Forelimb muscle (tissue), 1 donor: Measurements from ENCODE around the gene CARD9. TPM values are rescaled to one million over a fixed set of nuclear protein-coding genes. Genes with fewer than 3 reads are reported as not detected.

Experiments
- DNase-seq: peaks from one replicate; pipeline ENCODE4 v3.0.0-alpha.2; 2013; ENCODE audit warnings: low read depth
- polyA plus RNA-seq: library from polyadenylated mRNA; unstranded; fragments of 120-200 nt; gene quantifications from one replicate; pipeline ENCODE4 v1.2.1, GENCODE V29; 2013; ENCODE audit not compliant: insufficient read length

Gene CARD9
- polyA plus RNA-seq, 1 donor, result 0.82 TPM

- DNase-seq, result no peak
These were observed 37.2 kb downstream of the CARD9 start for GRCh38 chr9:136336156-136336870.

- DNase-seq, result no peak
These were observed 37.9 kb downstream of the CARD9 start for GRCh38 chr9:136335296-136336155.

GRCh38 chr9:136334541-136334940 lies 38.9 kb downstream of the CARD9 start:
- no peak for DNase-seq

GRCh38 chr9:136333486-136333885 lies 40.0 kb downstream of the CARD9 start:
- DNase-seq, result no peak

GRCh38 chr9:136333045-136333444 lies 40.4 kb downstream of the CARD9 start:
- DNase-seq, result no peak

GRCh38 chr9:136332482-136332983 lies 40.9 kb downstream of the CARD9 start:
- DNase-seq, result no peak

- no peak for DNase-seq
These were observed 41.6 kb downstream of the CARD9 start for GRCh38 chr9:136331556-136332481.

- no peak for DNase-seq
These were observed 42.4 kb downstream of the CARD9 start for GRCh38 chr9:136331030-136331429.

GRCh38 chr9:136330406-136330990 lies 43.0 kb downstream of the CARD9 start:
- no peak for DNase-seq

- DNase-seq, result no peak
These were observed 43.6 kb downstream of the CARD9 start for GRCh38 chr9:136329636-136330405.

GRCh38 chr9:136329211-136329627 lies 44.2 kb downstream of the CARD9 start:
- no peak for DNase-seq

- DNase-seq, result no peak
These were observed 44.8 kb downstream of the CARD9 start for GRCh38 chr9:136328622-136329041.

GRCh38 chr9:136328011-136328621 lies 45.4 kb downstream of the CARD9 start:
- DNase-seq, result no peak

- no peak for DNase-seq
These were observed 46.0 kb downstream of the CARD9 start, which contains the start of gene GPSM1 for GRCh38 chr9:136327304-136327974. TSS of gene GPSM1 (plus strand) at chr9:136327539. CDS start at chr9:136327696, 157 bp downstream.

- no peak for DNase-seq
These were observed 46.6 kb downstream of the CARD9 start for GRCh38 chr9:136326761-136327303.

- DNase-seq, result no peak
These were observed 47.3 kb downstream of the CARD9 start for GRCh38 chr9:136326061-136326760.

- DNase-seq, result no peak
These were observed 48.1 kb downstream of the CARD9 start for GRCh38 chr9:136325358-136325757.
